CD4-positive, alpha-beta T cell (primary cell): ENCODE measurements around the gene TAF5L. TPM values are rescaled to one million over a fixed set of nuclear protein-coding genes. Genes with fewer than 3 reads are reported as not detected.

Experiments used
- ATAC-seq: fragments of 200-7000 bp; cut with Tn5 transposase; one replicate; pipeline ENCODE4 v1.10.0; 2022; ENCODE audit warnings: mild to moderate bottlenecking; ENCODE audit not compliant: poor library complexity
- CTCF ChIA-PET: fragments of 350-600 bp; sonication (Branson Sonifier 250); formaldehyde crosslinking; loops from one replicate; lab custom pipeline; 2021; ENCODE audit warnings: antibody characterized with exemption, inconsistent platforms; lab: Charles Lee
- POLR2A ChIA-PET: fragments of 350-600 bp; sonication (Branson Sonifier 250); formaldehyde crosslinking; loops from one replicate; lab custom pipeline; 2021; ENCODE audit warnings: antibody characterized with exemption, inconsistent platforms; lab: Charles Lee
- DNase-seq, 14 experiments: peaks; one replicate each; pipeline ENCODE4 v3.0.0-alpha.2; 2013 to 2020; ENCODE audit warnings: mixed read lengths in 2 of 14
- H3K27ac ChIP-seq, 2 donors: one replicate each; pipeline versions ENCODE4 v1.5.1 to v1.7.0; 2013; ENCODE audit warnings: low read length in 2 of 2, low read depth in 1 of 2, mild to moderate bottlenecking in 1 of 2
- H3K27me3 ChIP-seq, 2 experiments: 1 replicate in 1 of 2; 2 replicates in 1 of 2; pipeline versions ENCODE4 v1.6.1 to v1.7.0; 2013; ENCODE audit warnings: low read length in 2 of 2, control low read depth in 1 of 2, mild to moderate bottlenecking in 1 of 2, moderate library complexity in 1 of 2; ENCODE audit not compliant: insufficient read depth in 2 of 2, control insufficient read depth in 1 of 2
- H3K36me3 ChIP-seq: one replicate; pipeline ENCODE4 v1.6.1; 2013; ENCODE audit warnings: low read length, control low read depth; ENCODE audit not compliant: insufficient read depth
- H3K4me1 ChIP-seq: one replicate; pipeline ENCODE4 v1.6.1; 2013; ENCODE audit warnings: low read length, control low read depth; ENCODE audit not compliant: insufficient read depth
- H3K4me3 ChIP-seq: one replicate; pipeline ENCODE4 v1.5.1; 2013; ENCODE audit warnings: mild to moderate bottlenecking, low read length, moderate library complexity
- H3K9me3 ChIP-seq, 2 experiments: 1 replicate in 1 of 2; 2 replicates in 1 of 2; pipeline versions ENCODE4 v1.6.1 to v1.7.0; 2013; ENCODE audit warnings: low read length in 2 of 2, mild to moderate bottlenecking in 2 of 2, control low read depth in 1 of 2, moderate library complexity in 1 of 2; ENCODE audit not compliant: control insufficient read depth in 1 of 2, insufficient read depth in 1 of 2
- H3K27ac Mint-ChIP-seq: one replicate; pipeline ENCODE4 v1.8.0; 2020; ENCODE audit warnings: mixed read lengths
- H3K27me3 Mint-ChIP-seq: one replicate; pipeline ENCODE4 v1.8.0; 2021; ENCODE audit warnings: mixed read lengths
- H3K36me3 Mint-ChIP-seq: one replicate; pipeline ENCODE4 v1.8.0; 2021; ENCODE audit warnings: low read depth, mixed read lengths
- H3K4me1 Mint-ChIP-seq: one replicate; pipeline ENCODE4 v1.8.0; 2021; ENCODE audit warnings: low read depth, mixed read lengths
- H3K4me3 Mint-ChIP-seq: one replicate; pipeline ENCODE4 v1.8.0; 2020; ENCODE audit warnings: mild to moderate bottlenecking, mixed read lengths
- H3K9me3 Mint-ChIP-seq: one replicate; pipeline ENCODE4 v1.8.0; 2020; ENCODE audit warnings: mixed read lengths
- CTCF ChIP-seq: fragments of 200-600 bp; IDR thresholded peaks from one replicate; pipeline ENCODE4 v1.8.0; 2022; ENCODE audit warnings: antibody characterized with exemption, mild to moderate bottlenecking
- intact Hi-C, 2 experiments: fragments of 100-400 bp; cut with DNase I in 1 of 2; cut with micrococcal nuclease in 1 of 2; formaldehyde crosslinking; loops; one replicate each; pipeline versions ENCODE4 v1.15.1 to v1.9.0; 2023 to 2025; cut with DNase I, micrococcal nuclease
- total RNA-seq, 174 experiments: library from RNA in 2 of 174; stranded (reverse) in 2 of 174; gene quantifications; one replicate each; pipeline ENCODE4 v1.2.3 and lab custom pipeline; 2021 to 2026

TAF5L gene
- total RNA-seq, 2 experiments from 2014 or later: 19.5 to 21.9 TPM

- TF ChIP-seq CTCF: no peak
- no peak for DNase-seq
- no peaks in the 10 kb centered on the region for H3K9me3 ChIP-seq
- Mint-ChIP-seq H3K9me3 (no peaks in the 10 kb centered on the region), H3K27ac (no peak overlapping the region), H3K27me3 (no peaks in the 10 kb centered on the region), H3K4me1 (no peaks in the 10 kb centered on the region), H3K36me3 (no peaks in the 10 kb centered on the region), H3K4me3 (no peak overlapping the region)
- H3K4me3 ChIP-seq: no peak overlapping the region
- ATAC-seq: no peak
- no peak overlapping the region for H3K27ac ChIP-seq
- intact Hi-C loops: no loop called here
- H3K4me1 ChIP-seq: no peaks in the 10 kb centered on the region
- no peaks in the 10 kb centered on the region for H3K36me3 ChIP-seq
- H3K27me3 ChIP-seq: no peaks in the 10 kb centered on the region
- POLR2A ChIA-PET: no interaction called here
- CTCF ChIA-PET: no interaction called here
Measured at GRCh38 chr1:229585338-229585737, 40.6 kb downstream of the TAF5L start.

GRCh38 chr1:229582715-229583114, 43.2 kb downstream of the TAF5L start:
- H3K4me1 Mint-ChIP-seq: peaks cover 5% of the 10 kb centered on the region
- Histone ChIP-seq H3K36me3 (no peaks in the 10 kb centered on the region), H3K27ac (no peak overlapping the region), H3K27me3 (no peaks in the 10 kb centered on the region), H3K4me3 (no peak overlapping the region), H3K9me3 (no peaks in the 10 kb centered on the region), H3K4me1 (no peaks in the 10 kb centered on the region)
- no peaks in the 10 kb centered on the region for H3K9me3 Mint-ChIP-seq
- CTCF ChIA-PET: no interaction called here
- H3K27ac Mint-ChIP-seq: no peak overlapping the region
- DNase-seq (no peak), ATAC-seq (no peak)
- no peaks in the 10 kb centered on the region for H3K27me3 Mint-ChIP-seq
- POLR2A ChIA-PET: no interaction called here
- H3K4me3 Mint-ChIP-seq: no peak overlapping the region
- intact Hi-C loops: no loop called here
- no peaks in the 10 kb centered on the region for H3K36me3 Mint-ChIP-seq
- TF ChIP-seq CTCF: no peak

GRCh38 chr1:229582011-229582694, 43.8 kb downstream of the TAF5L start:
- intact Hi-C loops: no loop called here
- Mint-ChIP-seq H3K27ac (no peak overlapping the region), H3K36me3 (no peaks in the 10 kb centered on the region), H3K27me3 (no peaks in the 10 kb centered on the region), H3K4me1 (peaks cover 5% of the 10 kb centered on the region), H3K4me3 (no peak overlapping the region), H3K9me3 (no peaks in the 10 kb centered on the region)
- no peaks in the 10 kb centered on the region for H3K36me3 ChIP-seq
- no peaks in the 10 kb centered on the region for H3K27me3 ChIP-seq
- no peak overlapping the region for H3K4me3 ChIP-seq
- ChIA-PET POLR2A (no interaction called here), CTCF (no interaction called here)
- H3K4me1 ChIP-seq: no peaks in the 10 kb centered on the region
- DNase-seq: no peak
- ATAC-seq: no peak
- TF ChIP-seq CTCF: no peak
- H3K9me3 ChIP-seq: no peaks in the 10 kb centered on the region
- no peak overlapping the region for H3K27ac ChIP-seq
